ENCODE results near the gene CAMK2D. TPM values are rescaled to one million over a fixed set of nuclear protein-coding genes. Genes with fewer than 3 reads are reported as not detected.

Gene CAMK2D
- total and polyA plus RNA-seq, 2 experiments from 2014 or later: 4.9 to 14.6 TPM

- Mint-ChIP-seq H3K4me1 (no peaks in the 10 kb centered on the region), H3K9me3 (no peaks in the 10 kb centered on the region), H3K27me3 (ENCODE audit: insufficient read depth, low read depth, poor library complexity) (no peaks in the 10 kb centered on the region), H3K4me3 (no peak overlapping the region), H3K27ac (no peak overlapping the region), H3K36me3 (ENCODE audit: low read depth) (peaks cover 5% of the 10 kb centered on the region; the same call in 2 of the 3 replicates)
- Histone ChIP-seq H3K4me3 (no peak overlapping the region), H3F3A (replicated peaks; ENCODE audit: low read depth) (no peaks in the 10 kb centered on the region), H3K27me3 (ENCODE audit: insufficient read depth) (no peaks in the 10 kb centered on the region), H3K36me3 (ENCODE audit: insufficient read depth) (no peaks in the 10 kb centered on the region), H3K4me1 (ENCODE audit: insufficient read depth) (no peaks in the 10 kb centered on the region), H2AFZ (no peak overlapping the region), H4K20me1 (replicated peaks; ENCODE audit: insufficient read depth) (no peaks in the 10 kb centered on the region), H3K27ac (ENCODE audit: low read depth) (no peak overlapping the region), H3K9me2 (ENCODE audit: insufficient read depth) (no peaks in the 10 kb centered on the region; the same call in 1 of the 2 replicates), H3K79me2 (replicated peaks; ENCODE audit: insufficient read depth) (no peaks in the 10 kb centered on the region), H3K4me2 (no peak overlapping the region)
- no peak for DNase-seq (ENCODE audit: low spot score)
- no peak for ATAC-seq
- TF ChIP-seq ZNF114 (CRISPR knock-in tag; IDR thresholded peaks at IDR 0.05) (no peak), STAT1 (IDR thresholded peaks at IDR 0.05; ENCODE audit: unreplicated experiment) (no peak), ZNF462 (CRISPR knock-in tag; IDR thresholded peaks at IDR 0.05) (no peak), REST (IDR thresholded peaks at IDR 0.05; ENCODE audit: unreplicated experiment) (no peak), NANOG (IDR thresholded peaks at IDR 0.05; ENCODE audit: borderline replicate concordance) (no peak), ZNF331 (CRISPR knock-in tag; IDR thresholded peaks at IDR 0.05; ENCODE audit: low read depth) (no peak), EZH2phosphoT487 (IDR thresholded peaks at IDR 0.05; ENCODE audit: unreplicated experiment) (no peak), POLR2AphosphoS5 (IDR thresholded peaks at IDR 0.05; ENCODE audit: low read depth) (no peak), JUNB (IDR thresholded peaks at IDR 0.05; ENCODE audit: unreplicated experiment) (no peak), EZH2 (IDR thresholded peaks at IDR 0.05; ENCODE audit: low read depth, unreplicated experiment) (no peak), CREB1 (CRISPR knock-in tag; IDR thresholded peaks at IDR 0.05; ENCODE audit: low read depth) (no peak)
- TF ChIP-seq, protein P1, sequence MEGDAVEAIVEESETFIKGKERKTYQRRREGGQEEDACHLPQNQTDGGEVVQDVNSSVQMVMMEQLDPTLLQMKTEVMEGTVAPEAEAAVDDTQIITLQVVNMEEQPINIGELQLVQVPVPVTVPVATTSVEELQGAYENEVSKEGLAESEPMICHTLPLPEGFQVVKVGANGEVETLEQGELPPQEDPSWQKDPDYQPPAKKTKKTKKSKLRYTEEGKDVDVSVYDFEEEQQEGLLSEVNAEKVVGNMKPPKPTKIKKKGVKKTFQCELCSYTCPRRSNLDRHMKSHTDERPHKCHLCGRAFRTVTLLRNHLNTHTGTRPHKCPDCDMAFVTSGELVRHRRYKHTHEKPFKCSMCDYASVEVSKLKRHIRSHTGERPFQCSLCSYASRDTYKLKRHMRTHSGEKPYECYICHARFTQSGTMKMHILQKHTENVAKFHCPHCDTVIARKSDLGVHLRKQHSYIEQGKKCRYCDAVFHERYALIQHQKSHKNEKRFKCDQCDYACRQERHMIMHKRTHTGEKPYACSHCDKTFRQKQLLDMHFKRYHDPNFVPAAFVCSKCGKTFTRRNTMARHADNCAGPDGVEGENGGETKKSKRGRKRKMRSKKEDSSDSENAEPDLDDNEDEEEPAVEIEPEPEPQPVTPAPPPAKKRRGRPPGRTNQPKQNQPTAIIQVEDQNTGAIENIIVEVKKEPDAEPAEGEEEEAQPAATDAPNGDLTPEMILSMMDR (conservative IDR thresholded peaks at IDR 0.05; ENCODE audit: low read depth in 2 of 2): no peak
- TF ChIP-seq, protein P2, sequence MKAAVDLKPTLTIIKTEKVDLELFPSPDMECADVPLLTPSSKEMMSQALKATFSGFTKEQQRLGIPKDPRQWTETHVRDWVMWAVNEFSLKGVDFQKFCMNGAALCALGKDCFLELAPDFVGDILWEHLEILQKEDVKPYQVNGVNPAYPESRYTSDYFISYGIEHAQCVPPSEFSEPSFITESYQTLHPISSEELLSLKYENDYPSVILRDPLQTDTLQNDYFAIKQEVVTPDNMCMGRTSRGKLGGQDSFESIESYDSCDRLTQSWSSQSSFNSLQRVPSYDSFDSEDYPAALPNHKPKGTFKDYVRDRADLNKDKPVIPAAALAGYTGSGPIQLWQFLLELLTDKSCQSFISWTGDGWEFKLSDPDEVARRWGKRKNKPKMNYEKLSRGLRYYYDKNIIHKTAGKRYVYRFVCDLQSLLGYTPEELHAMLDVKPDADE (IDR thresholded peaks at IDR 0.05): no peak
These were observed 154.3 kb downstream of the CAMK2D start for GRCh38 chr4:113607147-113607720.
